Activated CD4-positive, CD25-positive, alpha-beta regulatory T cell treated with anti-CD3 and anti-CD28 coated beads, Interleukin-2, amount 50 U/mL, for 24 hours (primary cell): ENCODE measurements around the gene OR2G2.

Experiments used
- ATAC-seq, 2 donors: fragments of 150-1000 bp; cut with Tn5 transposase; one replicate each; pipeline ENCODE4 v1.10.0; 2021; ENCODE audit warnings: mild to moderate bottlenecking in 1 of 2, moderate library complexity in 1 of 2

OR2G2 gene, protein sequence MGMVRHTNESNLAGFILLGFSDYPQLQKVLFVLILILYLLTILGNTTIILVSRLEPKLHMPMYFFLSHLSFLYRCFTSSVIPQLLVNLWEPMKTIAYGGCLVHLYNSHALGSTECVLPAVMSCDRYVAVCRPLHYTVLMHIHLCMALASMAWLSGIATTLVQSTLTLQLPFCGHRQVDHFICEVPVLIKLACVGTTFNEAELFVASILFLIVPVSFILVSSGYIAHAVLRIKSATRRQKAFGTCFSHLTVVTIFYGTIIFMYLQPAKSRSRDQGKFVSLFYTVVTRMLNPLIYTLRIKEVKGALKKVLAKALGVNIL

DNA sequence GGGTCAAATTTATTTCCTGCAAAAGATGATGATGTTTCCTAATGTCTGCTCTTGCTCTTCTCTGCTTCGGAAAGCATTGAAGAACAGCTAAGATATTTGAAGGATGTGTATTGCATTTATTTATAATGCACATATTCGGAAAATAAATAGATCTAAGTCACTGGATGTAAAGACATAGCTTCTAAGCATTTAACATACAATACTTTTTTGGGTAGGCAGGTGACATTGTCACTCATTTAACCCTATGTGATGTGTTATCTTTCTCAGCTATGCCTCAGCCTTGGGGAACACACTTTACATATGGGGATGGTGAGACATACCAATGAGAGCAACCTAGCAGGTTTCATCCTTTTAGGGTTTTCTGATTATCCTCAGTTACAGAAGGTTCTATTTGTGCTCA, at the start of gene OR2G2:
TSS of gene OR2G2 (plus strand) at position 301 of the 400 bp plus-strand sequence. CDS start at position 301, 0 bp downstream.
- no peak for ATAC-seq

DNA sequence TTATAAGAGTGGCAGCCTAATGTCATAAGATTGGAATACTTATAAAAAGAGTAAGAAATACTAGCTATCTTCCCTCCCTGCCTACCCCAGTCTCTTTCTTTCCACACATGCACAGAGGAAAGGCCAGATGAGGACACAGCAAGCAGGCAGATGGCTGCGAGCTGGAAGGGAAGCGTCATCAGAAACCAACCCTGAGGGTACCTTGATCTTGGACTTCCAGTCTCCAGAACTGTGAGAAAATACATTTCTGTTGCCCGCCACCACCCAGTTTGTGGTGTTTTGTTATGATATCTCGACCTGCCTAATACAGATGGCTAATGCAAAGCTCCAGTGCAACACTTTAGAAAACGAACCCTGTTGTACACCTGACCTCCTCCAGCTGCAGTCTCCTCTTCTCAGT, 49.6 kb upstream of the OR2G2 start:
- ATAC-seq, result no peak

DNA sequence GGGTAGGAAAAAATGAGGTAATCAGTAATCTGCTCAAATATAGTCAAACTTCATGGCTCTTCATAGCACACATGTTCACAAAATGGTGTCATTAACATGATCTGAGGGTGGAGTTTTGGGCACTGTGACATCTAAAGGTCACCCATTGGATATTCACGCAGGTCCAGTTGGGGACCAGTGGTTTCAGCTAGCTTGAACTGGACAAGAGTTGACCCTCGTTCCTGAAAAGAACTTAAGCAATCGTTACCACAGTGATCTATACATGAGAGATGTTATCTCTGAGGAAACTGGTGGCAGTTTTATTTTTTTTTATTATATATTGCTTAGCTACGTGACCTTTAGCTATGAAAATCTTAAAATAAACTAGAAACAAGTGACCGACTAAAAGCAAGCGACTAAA, 48.9 kb upstream of the OR2G2 start:
- ATAC-seq, result no peak

DNA sequence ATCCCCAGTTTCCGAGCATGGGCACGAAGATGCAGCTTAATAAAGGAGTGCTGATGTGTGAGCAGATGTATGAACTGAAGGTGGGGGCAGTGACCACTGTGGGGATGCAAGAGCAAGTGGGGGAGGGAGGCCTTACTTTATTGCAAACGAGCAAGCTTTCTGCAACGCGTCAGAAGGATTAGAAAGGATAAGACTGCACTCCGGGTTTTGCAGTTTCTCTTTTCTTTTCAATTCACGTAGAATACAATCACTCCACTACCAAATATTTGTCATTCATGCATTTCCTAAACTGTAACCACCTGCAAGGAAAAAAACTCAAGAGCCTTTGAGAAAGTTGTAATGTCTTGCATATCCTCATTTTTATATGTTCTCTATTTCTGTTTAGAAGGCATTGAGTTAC, 47.6 kb upstream of the OR2G2 start:
- ATAC-seq, result no peak

DNA sequence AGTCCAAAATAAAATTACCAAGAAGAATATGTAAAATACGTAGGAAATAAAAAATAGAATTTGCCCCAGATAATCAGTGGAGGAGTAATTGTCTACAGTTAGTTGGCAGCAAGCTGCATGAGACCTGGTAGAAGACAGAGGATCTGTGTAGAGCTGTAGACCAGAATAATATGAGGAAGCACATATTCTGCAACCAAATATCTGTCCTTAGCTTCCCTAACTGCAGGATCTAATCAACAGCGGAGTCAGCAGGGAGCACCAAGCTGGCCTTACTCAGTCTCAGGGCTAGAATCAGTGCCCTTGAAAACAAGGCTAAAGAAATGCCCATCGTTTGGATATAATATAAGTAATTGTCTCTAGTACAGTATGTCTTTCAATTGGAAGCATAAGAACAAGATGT, 45.3 kb upstream of the OR2G2 start:
- ATAC-seq, result no peak

DNA sequence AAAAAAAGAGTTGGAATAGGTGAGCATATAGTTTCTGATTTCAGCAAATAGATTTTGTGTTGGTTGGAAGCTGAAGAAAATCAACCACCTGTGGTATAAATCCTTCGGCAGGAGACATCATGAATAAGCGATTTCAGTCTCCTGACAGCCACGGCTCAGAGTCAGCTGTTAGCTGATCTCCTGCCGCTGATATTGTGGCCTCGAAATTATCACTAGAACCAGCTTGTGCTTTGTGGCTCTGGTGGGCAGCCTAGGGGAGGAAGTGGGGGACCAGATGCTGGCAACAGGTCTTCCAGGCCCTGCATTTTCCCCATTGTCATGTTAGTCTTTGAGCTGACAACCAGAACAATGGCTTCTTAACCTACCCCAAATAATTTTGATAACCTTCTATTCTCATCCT, 40.1 kb upstream of the OR2G2 start:
- no peak for ATAC-seq

DNA sequence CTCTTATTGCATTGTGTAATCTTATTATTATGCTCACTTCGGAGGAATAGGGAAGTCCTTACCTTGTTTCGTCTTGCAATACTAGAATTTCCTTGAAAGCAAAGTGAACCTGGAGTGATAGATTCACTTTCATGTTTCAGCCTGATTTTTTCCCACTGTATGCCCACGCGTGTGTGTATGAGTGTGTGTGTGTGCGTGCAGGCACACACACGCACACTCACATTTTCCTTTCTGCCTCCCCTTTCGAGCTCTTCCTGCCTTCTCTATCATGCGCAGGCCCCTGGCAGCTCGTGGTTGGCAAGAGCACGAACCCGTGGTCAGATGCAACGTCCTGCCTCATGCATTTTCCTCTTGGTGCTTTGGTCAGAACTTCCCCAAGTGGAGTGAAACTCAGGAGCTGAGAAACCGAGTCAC, 39.4 kb upstream of the OR2G2 start, which contains the start of gene GCSAML:
TSS of gene GCSAML (plus strand) at position 366 of the 414 bp plus-strand sequence. CDS start 58 bp downstream, outside the sequence.
- no peak for ATAC-seq

DNA sequence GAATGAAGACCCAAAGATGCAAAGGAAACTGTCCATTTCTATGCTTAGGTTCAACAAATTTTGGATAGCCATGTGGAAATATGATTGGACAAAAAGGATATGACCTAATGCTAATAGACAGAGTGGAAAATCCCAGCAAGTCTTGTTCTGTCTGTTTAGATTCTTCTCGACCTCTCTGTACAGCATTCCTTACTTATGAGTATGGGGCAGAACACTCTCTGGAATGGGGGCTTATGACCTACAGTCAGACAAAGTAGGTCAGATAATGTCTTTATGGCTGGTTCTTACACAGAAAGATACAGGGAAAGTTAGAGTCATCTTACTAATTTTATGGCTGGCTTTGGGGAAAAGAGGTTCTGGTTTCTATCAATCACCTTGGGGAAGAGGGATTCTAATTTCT, 36.4 kb upstream of the OR2G2 start:
- no peak for ATAC-seq

DNA sequence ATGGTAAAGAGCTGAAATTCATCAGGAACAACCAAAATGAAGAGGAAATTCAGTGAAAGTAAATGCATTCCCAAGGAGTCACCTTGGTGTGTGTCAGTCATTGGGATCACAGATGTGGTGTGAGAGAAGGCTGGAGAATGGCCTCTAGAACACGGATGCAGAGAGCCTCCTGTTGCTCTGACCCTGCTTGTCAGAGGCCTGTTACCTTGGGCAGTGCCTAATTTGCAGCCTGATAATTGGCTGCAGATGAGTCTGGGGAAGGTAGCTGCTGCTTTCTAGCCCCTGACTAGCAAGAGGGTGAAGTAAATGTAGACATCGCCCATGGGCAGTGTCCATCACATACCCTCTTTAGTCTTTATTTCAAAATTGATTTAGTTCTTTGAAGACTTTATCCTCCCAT, 35.9 kb upstream of the OR2G2 start:
- no peak for ATAC-seq

DNA sequence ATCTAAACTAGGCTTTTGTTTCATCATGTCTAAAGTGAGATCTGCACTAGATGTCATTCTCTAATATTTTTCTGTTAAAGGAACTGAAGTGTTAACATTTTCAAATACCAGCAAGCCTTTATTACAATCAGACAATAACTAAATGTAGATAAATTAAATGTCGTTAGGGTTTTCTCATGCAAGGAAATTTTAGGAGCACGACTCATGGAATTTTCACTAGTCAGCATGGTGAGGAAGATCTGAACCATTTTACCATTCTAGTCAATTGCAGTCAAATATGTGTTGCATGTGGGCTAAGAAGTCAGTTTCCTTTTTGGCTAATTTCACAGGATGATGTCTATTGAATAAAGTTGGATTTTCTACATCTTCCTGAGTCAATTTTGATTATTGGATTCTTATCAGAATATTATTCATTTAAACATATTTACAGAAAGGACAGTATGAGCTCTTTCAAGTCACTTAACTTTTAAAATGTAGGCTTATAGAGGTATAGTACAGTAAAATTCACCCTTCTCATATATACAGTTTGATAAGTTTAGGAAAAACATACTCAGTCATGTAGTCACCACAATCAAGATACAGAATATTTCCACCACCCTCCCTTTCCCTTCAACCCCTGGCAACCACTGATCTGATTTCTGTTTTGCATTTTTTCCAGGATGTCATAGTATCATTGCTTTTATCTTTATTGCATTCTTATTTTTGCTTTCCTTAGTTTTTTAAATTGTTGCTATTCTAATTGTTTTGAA, 30.1 kb upstream of the OR2G2 start:
- no peak for ATAC-seq

DNA sequence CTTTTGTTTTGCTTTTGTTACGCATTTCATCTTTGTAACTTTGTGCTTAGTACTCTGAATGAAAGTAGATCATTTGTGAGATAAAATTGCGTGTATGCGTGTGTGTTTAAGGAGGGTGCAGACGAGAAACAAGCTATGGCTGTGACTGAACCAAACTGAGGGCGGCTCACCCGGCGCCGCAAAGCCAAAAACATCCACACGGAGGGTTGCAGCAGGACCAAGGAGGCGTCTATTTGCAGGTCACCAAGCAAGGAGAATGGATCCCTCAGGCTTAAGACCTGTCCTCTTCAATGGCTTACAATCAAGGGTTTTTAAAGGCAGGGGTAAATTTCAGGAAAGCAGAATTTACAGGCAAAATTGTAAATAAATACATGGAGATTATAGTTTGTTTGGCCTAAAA, 26.4 kb upstream of the OR2G2 start:
- ATAC-seq, result no peak

DNA sequence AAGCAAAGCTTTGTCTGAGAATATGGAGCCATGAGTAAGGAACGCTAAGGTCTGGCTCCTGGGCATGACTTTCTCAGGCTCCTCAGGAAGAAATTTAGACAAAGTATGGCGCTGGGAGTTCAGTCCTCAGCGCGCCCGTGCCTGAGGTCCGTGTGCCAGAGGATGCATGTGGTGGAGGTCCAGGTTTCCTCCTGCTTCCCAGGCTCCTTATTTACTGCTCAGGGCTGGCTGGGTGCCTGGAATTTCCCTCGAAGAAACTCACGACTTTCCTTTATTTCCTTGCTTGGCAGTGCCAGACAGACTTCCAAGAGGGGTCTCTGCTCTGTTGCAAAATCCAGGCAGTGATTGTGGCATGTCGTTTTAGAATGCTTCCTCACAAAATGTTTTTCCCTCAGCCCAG, 26.0 kb upstream of the OR2G2 start:
- ATAC-seq, result no peak

DNA sequence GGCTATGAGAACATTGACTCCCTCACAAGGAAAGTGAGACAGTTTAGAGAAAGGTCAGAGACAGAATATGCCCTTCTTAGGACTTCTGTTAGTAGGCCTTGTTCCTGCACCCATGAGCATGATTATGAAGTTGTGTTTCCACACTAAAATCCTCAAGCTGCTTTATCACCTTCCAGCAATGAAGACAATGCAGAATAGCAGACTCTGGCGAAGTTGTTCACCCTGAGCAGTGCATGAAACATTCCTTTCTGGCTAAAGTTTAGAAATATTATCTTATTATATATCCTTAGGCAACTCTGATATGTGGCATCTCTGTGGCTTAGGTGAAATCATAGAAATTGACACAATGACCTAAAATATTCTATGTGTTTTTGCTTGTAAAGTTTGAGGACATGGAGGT, 13.9 kb upstream of the OR2G2 start:
- ATAC-seq, result no peak

DNA sequence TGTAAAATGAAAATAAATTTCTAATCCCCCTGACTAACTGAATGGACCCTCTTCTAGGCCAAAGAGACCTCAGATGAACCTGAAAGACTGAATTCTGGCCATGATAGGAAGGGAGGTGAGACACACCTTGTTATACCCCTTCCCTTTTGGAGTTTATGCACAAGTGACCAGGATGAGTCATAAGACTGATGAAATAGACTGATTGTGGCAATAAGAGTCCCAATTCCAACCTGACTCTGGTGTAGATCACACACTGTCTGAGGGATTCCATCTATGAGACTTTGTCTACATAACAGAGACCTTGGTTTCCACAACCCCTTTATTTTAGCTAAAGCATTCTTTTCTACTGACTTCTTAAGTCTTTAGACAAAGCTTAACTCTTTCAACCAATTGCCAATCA, 13.5 kb upstream of the OR2G2 start:
- no peak for ATAC-seq

DNA sequence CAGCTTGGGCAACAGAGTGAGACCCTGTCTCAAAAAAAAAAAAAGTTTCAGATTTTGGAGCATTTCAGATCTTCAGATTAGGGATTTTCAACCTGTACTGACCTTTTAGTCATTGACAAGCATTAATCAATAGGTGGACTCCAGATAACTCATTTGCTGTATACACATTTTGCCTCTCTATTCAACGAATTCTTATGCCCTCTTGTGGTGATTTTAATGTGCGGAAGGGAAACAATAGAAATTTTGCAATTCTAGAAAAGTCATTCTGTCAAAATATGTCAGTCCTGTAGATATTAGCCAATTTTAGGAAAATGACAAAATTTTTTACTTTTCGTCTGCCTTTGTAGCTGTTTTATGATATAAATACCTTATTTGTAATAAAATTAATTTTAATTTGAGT, 11.6 kb upstream of the OR2G2 start:
- no peak for ATAC-seq

DNA sequence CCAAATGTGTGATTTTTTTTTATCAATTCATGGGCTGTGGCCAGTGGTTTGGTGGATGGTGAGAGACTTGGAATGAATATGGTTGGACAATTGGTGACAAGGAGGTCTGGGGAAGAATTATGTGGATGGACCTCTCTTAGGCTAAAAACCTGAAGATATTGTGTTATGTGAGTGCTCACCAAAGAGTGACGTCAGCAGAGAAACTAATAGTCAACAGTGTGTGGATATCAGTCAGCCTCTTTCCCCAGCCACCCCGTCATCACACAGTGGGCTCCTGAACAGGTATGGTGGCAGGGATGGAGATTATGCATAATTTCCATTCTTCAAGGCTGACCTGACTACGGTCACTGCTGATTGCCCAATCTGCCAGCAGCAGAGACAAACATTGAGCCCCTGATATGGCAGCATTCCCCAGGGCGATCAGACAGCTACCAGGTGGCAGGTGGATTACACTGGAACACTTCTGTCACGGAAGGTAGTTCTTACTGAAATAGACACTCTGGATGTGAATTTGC, 9.2 kb upstream of the OR2G2 start:
- ATAC-seq, result no peak

DNA sequence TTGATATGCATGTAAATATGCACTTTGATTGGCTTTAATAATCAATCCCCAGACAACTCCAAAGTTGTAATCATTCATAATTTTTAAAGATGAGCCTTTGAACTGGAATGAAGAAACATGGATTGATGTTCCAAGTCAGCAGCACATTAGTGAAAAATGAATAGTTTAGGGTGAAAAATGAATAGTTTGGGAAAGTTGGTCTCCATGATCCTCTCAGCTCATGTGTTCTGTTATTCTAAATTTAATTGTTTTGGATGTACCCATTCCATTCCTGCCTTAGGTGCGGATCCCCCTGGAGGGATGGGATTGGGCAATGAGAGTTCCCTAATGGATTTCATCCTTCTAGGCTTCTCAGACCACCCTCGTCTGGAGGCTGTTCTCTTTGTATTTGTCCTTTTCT, 17.1 kb downstream of the OR2G2 start, which contains the start of gene OR2G3:
TSS of gene OR2G3 (plus strand) at position 301 of the 400 bp plus-strand sequence. CDS start at position 301, 0 bp downstream.
- no peak for ATAC-seq

DNA sequence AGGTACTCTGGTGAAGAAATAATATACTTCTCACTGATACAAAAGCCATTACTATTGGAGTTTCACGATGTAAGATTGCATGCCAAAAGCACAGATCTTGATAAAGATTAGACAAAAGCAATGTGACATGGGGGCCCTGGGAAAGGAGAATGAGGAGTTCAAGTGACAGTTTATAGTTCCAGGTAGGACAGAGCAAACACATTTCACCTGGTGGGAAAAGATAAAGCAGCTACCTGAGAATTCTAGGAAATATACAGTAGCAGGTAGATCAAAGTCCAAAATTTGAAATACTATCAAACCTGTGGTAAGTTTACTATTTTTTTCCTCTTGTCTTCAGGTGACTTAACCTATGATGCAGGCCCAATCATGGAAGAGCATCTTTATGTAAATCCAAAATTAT, 25.2 kb downstream of the OR2G2 start:
- ATAC-seq, result no peak

DNA sequence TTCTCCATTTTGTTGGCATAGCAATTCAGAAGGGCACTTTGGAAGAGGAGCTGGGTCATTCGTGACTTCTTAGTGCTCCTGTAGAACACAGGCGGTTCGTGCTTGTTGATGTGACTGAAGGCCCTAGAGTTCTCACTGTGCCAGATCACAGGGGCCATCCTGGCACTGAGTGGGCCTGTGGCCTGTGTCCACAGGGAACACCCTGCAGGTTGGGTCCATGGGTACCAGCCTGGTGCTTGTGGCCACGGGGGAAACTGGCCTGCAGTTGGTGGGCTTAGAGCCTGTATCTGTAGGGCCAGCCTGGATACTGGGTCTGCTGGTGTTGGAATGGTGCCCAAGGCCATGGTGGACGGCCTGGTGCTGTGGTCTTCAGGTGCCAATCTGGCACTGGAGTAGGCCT, 26.5 kb downstream of the OR2G2 start:
- ATAC-seq, result no peak

DNA sequence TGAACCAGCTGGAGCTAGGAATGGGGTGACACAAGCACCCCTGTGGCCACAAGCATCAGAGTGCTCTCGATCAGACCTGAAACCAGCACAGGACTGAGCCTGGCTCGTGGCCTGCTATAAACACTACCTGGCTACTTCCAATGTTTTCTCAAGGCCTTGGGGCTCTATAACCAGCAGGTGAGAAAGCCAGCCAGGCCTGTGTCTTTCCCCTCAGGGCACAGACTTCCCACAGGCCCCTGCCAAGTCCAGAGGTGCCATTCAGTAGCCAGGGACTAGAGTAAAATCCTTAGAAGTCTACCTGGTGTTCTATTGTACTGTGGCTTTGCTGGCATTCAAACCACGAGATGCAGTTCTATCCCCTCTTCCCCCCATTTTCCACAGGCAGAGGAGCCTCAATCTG, 39.8 kb downstream of the OR2G2 start:
- ATAC-seq, result no peak

DNA sequence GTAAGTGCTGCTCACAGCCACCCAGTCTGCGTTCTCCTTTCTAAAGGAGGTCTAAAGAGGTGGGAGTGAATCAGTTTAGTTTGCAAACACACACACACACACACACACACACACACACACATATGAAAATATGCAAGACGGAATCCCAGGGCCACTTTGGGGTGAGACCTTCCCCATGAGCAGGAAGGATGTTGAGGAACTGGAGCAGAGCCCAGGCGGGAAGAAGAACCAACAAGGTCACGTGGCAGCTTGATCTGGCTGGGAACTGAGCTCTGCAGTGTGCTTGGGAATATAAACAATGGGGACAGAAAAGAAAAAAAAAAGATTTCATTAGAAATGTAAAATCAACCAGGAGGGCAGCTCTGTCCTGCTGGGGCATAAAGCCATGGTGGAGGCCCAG, 49.9 kb downstream of the OR2G2 start:
- no peak for ATAC-seq

DNA sequence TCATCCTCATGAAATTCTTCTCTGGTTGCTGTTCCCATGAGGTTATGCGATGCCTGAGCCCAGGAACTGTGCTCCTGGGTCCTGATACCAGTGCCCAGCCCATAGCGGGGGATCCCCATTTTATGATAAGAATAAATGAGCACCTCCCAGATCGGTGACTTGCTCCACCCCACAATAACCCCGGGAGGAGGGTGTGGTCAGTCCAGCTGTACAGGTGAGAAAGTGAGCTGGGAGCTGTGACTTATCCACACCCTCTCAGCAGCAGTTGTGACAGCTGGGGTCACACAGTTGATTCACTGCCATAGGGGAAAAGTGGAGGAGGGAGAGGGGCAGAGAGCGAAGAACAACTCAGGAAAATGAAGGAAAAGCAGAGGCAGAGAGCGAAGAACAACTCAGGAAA, 50.6 kb downstream of the OR2G2 start:
- no peak for ATAC-seq
